ENCODE results near the gene NUP210. TPM values are rescaled to one million over a fixed set of nuclear protein-coding genes. Genes with fewer than 3 reads are reported as not detected.

The NUP210 gene
- total RNA-seq: 0.53 and 17.7 TPM in 2 replicates

GRCh38 chr3:13420045-13420830 is at the start of gene NUP210:
Gene NUP210, minus strand, starts transcription at chr3:13420322. Its CDS starts 96 bp downstream, at chr3:13420226.

Small RNA genes lying within 50 kb of the gene (small RNA-seq; reads per million reads assigned to genes)
- not detected for gene AC027124.2

Other genes with a start within 250 kb of the NUP210 start
- gene HDAC11, start 60.0 kb upstream of the NUP210 start, total RNA-seq: 4.1 and 6.4 TPM in 2 replicates
- 0.22 and 0.40 TPM in 2 replicates for gene FBLN2, start 128.8 kb upstream of the NUP210 start, total RNA-seq